Osteoblast (primary cell): ENCODE results near the gene ZNF792. TPM values are rescaled to one million over a fixed set of nuclear protein-coding genes. Genes with fewer than 3 reads are reported as not detected.

ENCODE experiments used
- total RNA-seq: library from RNA; depleted of rRNA; stranded (reverse); fragments of >200 nt; gene quantifications from 2 replicates; pipeline ENCODE4 v1.2.3, GENCODE V29; 2012

ZNF792 gene
- total RNA-seq, 1 donor = 6.2 TPM

Other genes with a start within 250 kb of the ZNF792 start
- 19.7 and 23.2 TPM in 2 replicates for gene ZNF181, start 230.0 kb downstream of the ZNF792 start, total RNA-seq
- gene ZNF599, start 191.0 kb downstream of the ZNF792 start, total RNA-seq = 5.3 and 8.0 TPM in 2 replicates
- gene ZNF30, start 37.3 kb downstream of the ZNF792 start, total RNA-seq = 3.8 and 4.3 TPM in 2 replicates
- 29.7 and 33.6 TPM in 2 replicates for gene GRAMD1A, start 36.1 kb upstream of the ZNF792 start, total RNA-seq
- gene SCN1B, start 66.2 kb upstream of the ZNF792 start, total RNA-seq = 4.7 and 5.6 TPM in 2 replicates
- gene HPN, start 77.5 kb upstream of the ZNF792 start, total RNA-seq = under 0.01 and 0.29 TPM in 2 replicates
- gene FXYD3, start 151.6 kb upstream of the ZNF792 start, total RNA-seq = not detected in 2 replicates
- 0.59 and 0.72 TPM in 2 replicates for gene LGI4, start 170.8 kb upstream of the ZNF792 start, total RNA-seq
- gene FXYD1, start 174.6 kb upstream of the ZNF792 start, total RNA-seq = not detected in 2 replicates
- not detected in 2 replicates for gene FXYD7, start 179.0 kb upstream of the ZNF792 start, total RNA-seq
- gene FXYD5, start 190.5 kb upstream of the ZNF792 start, total RNA-seq = 29.0 and 32.4 TPM in 2 replicates